Activated CD8-positive, alpha-beta memory T cell treated with anti-CD3 and anti-CD28 coated beads, Interleukin-2, amount 50 U/mL, for 48 hours (primary cell): Measurements from ENCODE around the gene ANKRD53.

ENCODE experiments used
- DNase-seq: peaks from one replicate; pipeline ENCODE4 v3.0.0-alpha.2; 2020

The ANKRD53 gene

GRCh38 chr2:70978341-70979179, at the start of gene ANKRD53:
Gene ANKRD53 (plus strand): TSS chr2:70978630. CDS start chr2:70978646, 16 bp downstream.
- DNase-seq: peak; percentile 59

- DNase-seq: peak; percentile 42
Measured at GRCh38 chr2:70930371-70931329, 47.8 kb upstream of the ANKRD53 start.

- peak; percentile 38 for DNase-seq
Measured at GRCh38 chr2:70931376-70932000, 46.9 kb upstream of the ANKRD53 start.

- peak; percentile 28 for DNase-seq
Measured at GRCh38 chr2:70932631-70933230, 45.7 kb upstream of the ANKRD53 start.

- no peak for DNase-seq
Measured at GRCh38 chr2:70934981-70935380, 43.4 kb upstream of the ANKRD53 start.

- peak; percentile 32 for DNase-seq
Measured at GRCh38 chr2:70935468-70936164, 42.8 kb upstream of the ANKRD53 start, which contains the start of gene ATP6V1B1. Gene ATP6V1B1 (plus strand): TSS chr2:70935900. CDS start chr2:70935955, 55 bp downstream.

- DNase-seq: peak; percentile 43
Measured at GRCh38 chr2:70936165-70936978, 42.1 kb upstream of the ANKRD53 start.

GRCh38 chr2:70936979-70937811, 41.2 kb upstream of the ANKRD53 start:
- peak; percentile 26 for DNase-seq

GRCh38 chr2:70937866-70938585, 40.4 kb upstream of the ANKRD53 start:
- DNase-seq: peak; percentile 40

GRCh38 chr2:70938586-70938950, 39.9 kb upstream of the ANKRD53 start:
- DNase-seq: no peak

GRCh38 chr2:70939001-70939838, 39.2 kb upstream of the ANKRD53 start:
- DNase-seq: peak; percentile 43

GRCh38 chr2:70939839-70940580, 38.4 kb upstream of the ANKRD53 start:
- peak; percentile 43 for DNase-seq

GRCh38 chr2:70941186-70941585, 37.2 kb upstream of the ANKRD53 start:
- DNase-seq: no peak

- DNase-seq: no peak
Measured at GRCh38 chr2:70941701-70942100, 36.7 kb upstream of the ANKRD53 start.

GRCh38 chr2:70942396-70943204, 35.8 kb upstream of the ANKRD53 start:
- DNase-seq: no peak

GRCh38 chr2:70943205-70943871, 35.1 kb upstream of the ANKRD53 start:
- DNase-seq: peak; percentile 22
